Measurements from ENCODE around the gene HPSE2. TPM values are rescaled to one million over a fixed set of nuclear protein-coding genes. Genes with fewer than 3 reads are reported as not detected.

HPSE2 gene
- total and polyA plus RNA-seq, 2 of the 13 experiments (the other 11 are each of a cell fraction or from before 2014, with no cell fraction given): 0.01 TPM; not detected in 1

- Histone ChIP-seq H3K79me2 (ENCODE audit: insufficient read depth, low read length) (no peaks in the 10 kb centered on the region), H3K4me3 (replicated peaks in 1 of 3; ENCODE audit: insufficient read depth in 1 of 3, low read depth in 2 of 3, low read length in 3 of 3) (no peak overlapping the region), H4K20me1 (ENCODE audit: insufficient read depth, low read length) (no peaks in the 10 kb centered on the region), H3K4me1 (ENCODE audit: insufficient read depth, low read length) (no peaks in the 10 kb centered on the region), H3K27ac (ENCODE audit: extremely low read length, insufficient read depth, low read length) (no peak overlapping the region), H3K4me2 (ENCODE audit: low read depth, low read length) (no peak overlapping the region), H2AFZ (ENCODE audit: low read length) (no peak overlapping the region), H3K36me3 (replicated peaks in 1 of 2; ENCODE audit: control insufficient read depth in 1 of 2, insufficient read depth in 2 of 2, low read length in 2 of 2) (no peaks in the 10 kb centered on the region), H3K9me3 (ENCODE audit: low read length) (peaks cover 8% of the 10 kb centered on the region; the same call in 1 of the 2 replicates), H3K9ac (ENCODE audit: insufficient read depth, low read depth, low read length) (no peak overlapping the region), H3K27me3 (ENCODE audit: control insufficient read depth in 1 of 2, insufficient read depth in 2 of 2, low read length in 2 of 2) (no peaks in the 10 kb centered on the region)
- in situ Hi-C loops (cut with HindIII; ENCODE audit: extremely low pct_ligation_motif_present, low pct_unique_long_range_greater_than_20kb) (no loop called here), intact Hi-C loops (cut with micrococcal nuclease; ENCODE audit: unreplicated experiment) (no loop called here)
- DNase-seq (ENCODE audit: low spot score): no peak
- 60% methylated on average over 3 of the region's 3 CpGs for WGBS (ENCODE audit: low lambda C conversion rate)
- ATAC-seq: no peak
- ChIA-PET POLR2A (no interaction called here), CTCF (ENCODE audit: low intra/inter-chr PET ratio, low total read pairs) (no interaction called here)
- BruUV-seq (replicated peaks): no TSS peak
- FAIRE-seq: no peak
- TF ChIP-seq KDM5A (IDR thresholded peaks at IDR 0.05; ENCODE audit: borderline replicate concordance, low read length) (no peak), ZNF232 (CRISPR knock-in tag; IDR thresholded peaks at IDR 0.05; ENCODE audit: borderline replicate concordance) (no peak), ZBTB4 (CRISPR knock-in tag; IDR thresholded peaks at IDR 0.05; ENCODE audit: borderline replicate concordance) (no peak), ZNF749 (CRISPR knock-in tag; IDR thresholded peaks at IDR 0.05; ENCODE audit: borderline replicate concordance) (no peak), NR3C1 (CRISPR knock-in tag; IDR thresholded peaks at IDR 0.05) (no peak), NR2C2 (CRISPR knock-in tag; IDR thresholded peaks at IDR 0.05; ENCODE audit: borderline replicate concordance) (no peak)
Measured at GRCh38 chr10:99123336-99123735, 112.3 kb downstream of the HPSE2 start.
